AG10803 (cell line): ENCODE results near the gene MLF2.
"Not testable (repeated sequence)": the region's sequence is repeated elsewhere in the genome, so short reads cannot be mapped to it uniquely, and the experiment has no call there.

Source experiments
- DNase-seq: peaks from one replicate; pipeline ENCODE4 v3.0.0; 2010; ENCODE audit warnings: low read depth
- H3K4me3 ChIP-seq: 2 replicates; pipeline ENCODE4 v1.5.1; 2011; ENCODE audit warnings: mild to moderate bottlenecking, low read length, control low read depth
- CTCF ChIP-seq: conservative IDR thresholded peaks from 2 replicates; pipeline ENCODE4 v1.5.1; 2011; ENCODE audit warnings: mild to moderate bottlenecking, low read length, control low read depth, inconsistent platforms

Gene MLF2

GRCh38 chr12:6708960-6709394 lies 44.0 kb downstream of the MLF2 start:
- H3K4me3 ChIP-seq = no peak overlapping the region
- no peak for TF ChIP-seq CTCF
- no peak for DNase-seq

DNA sequence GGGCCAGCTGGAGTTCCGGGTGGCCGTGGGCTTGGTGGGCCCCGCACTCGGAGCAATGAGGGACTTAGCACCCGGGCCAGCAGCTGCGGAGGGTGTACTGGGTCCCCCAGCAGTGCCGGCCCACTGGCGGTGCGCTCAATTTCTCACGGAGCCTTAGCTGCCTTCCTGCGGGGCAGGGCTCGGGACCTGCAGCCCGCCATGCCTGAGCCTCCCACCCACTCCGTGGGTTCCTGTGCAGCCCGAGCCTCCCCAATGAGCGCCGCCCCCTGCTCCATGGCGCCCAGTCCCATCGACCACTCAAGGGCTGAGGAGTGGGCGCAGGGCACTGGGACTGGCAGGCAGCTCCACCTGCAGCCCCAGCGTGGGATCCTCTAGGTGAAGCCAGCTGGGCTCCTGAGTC lies 44.6 kb downstream of the MLF2 start:
- H3K4me3 ChIP-seq = not testable (repeated sequence)

GRCh38 chr12:6703631-6704030 lies 49.3 kb downstream of the MLF2 start:
- no peak overlapping the region for H3K4me3 ChIP-seq
- DNase-seq = no peak

More for the DNA sequence above, 44.6 kb downstream of the MLF2 start:
- DNase-seq = not testable (repeated sequence)

GRCh38 chr12:6701078-6701768 lies 51.7 kb downstream of the MLF2 start:
- no peak for TF ChIP-seq CTCF
- H3K4me3 ChIP-seq = peak overlapping the region; percentile 59
- DNase-seq = no peak

More at GRCh38 chr12:6703631-6704030, 49.3 kb downstream of the MLF2 start:
- no peak for TF ChIP-seq CTCF

- H3K4me3 ChIP-seq = peak within 1 kb of the TSS; percentile 59
- DNase-seq = peak; percentile 16
- TF ChIP-seq CTCF = no peak
Measured at GRCh38 chr12:6700646-6701051, 52.3 kb downstream of the MLF2 start, which contains the start of gene PIANP. PIANP (minus strand) TSS chr12:6700815; CDS start chr12:6698061, 2,754 bp downstream.

GRCh38 chr12:6699989-6700645 lies 52.8 kb downstream of the MLF2 start:
- peak overlapping the region; percentile 57 for H3K4me3 ChIP-seq
- no peak for DNase-seq
- no peak for TF ChIP-seq CTCF

GRCh38 chr12:6699259-6699988 lies 53.5 kb downstream of the MLF2 start:
- peak overlapping the region; percentile 57 for H3K4me3 ChIP-seq
- no peak for TF ChIP-seq CTCF
- no peak for DNase-seq
